B cell (primary cell): ENCODE measurements around the gene ZCCHC3. TPM values are rescaled to one million over a fixed set of nuclear protein-coding genes. Genes with fewer than 3 reads are reported as not detected.

Experiments used
- ATAC-seq: fragments of 200-7000 bp; cut with Tn5 transposase; one replicate; pipeline ENCODE4 v1.10.0; 2021; ENCODE audit warnings: low read depth, mild to moderate bottlenecking, moderate number of reproducible peaks, moderate library complexity
- CTCF ChIA-PET: fragments of 350-600 bp; sonication (Branson Sonifier 250); formaldehyde crosslinking; loops from one replicate; lab custom pipeline; 2021; ENCODE audit warnings: antibody characterized with exemption, inconsistent platforms; lab: Charles Lee
- POLR2A ChIA-PET: fragments of 350-600 bp; sonication (Branson Sonifier 250); formaldehyde crosslinking; loops from one replicate; lab custom pipeline; 2021; ENCODE audit warnings: antibody characterized with exemption; lab: Charles Lee
- DNase-seq: peaks from one replicate; pipeline ENCODE4 v3.0.0; 2013
- H2AFZ ChIP-seq: 2 replicates; pipeline ENCODE4 v1.6.1; 2012; ENCODE audit warnings: mild to moderate bottlenecking, low read depth, low read length; ENCODE audit not compliant: insufficient read depth, poor library complexity, severe bottlenecking
- H3K27ac ChIP-seq, 2 donors: 1 replicate in 1 of 2; 2 replicates in 1 of 2; pipeline ENCODE4 v1.5.1; 2012 to 2013; ENCODE audit warnings: low read length in 2 of 2, mild to moderate bottlenecking in 2 of 2, moderate library complexity in 1 of 2
- H3K27me3 ChIP-seq, 4 experiments: fragments of 200-600 bp in 1 of 4; sonication (generic) in 1 of 4; replicated peaks in 1 of 4; 1 replicate in 2 of 4; 2 replicates in 2 of 4; pipeline versions ENCODE4 v1.6.1 to v1.7.0; 2013 to 2016; ENCODE audit warnings: low read length in 3 of 4, mild to moderate bottlenecking in 2 of 4, mixed read lengths in 1 of 4, moderate library complexity in 1 of 4; ENCODE audit not compliant: insufficient read depth in 4 of 4, control insufficient read depth in 3 of 4; ENCODE audit errors: control extremely low read depth in 1 of 4
- H3K36me3 ChIP-seq, 2 experiments: replicated peaks in 1 of 2; 1 replicate in 1 of 2; 2 replicates in 1 of 2; pipeline versions ENCODE4 v1.6.1 to v1.7.1; 2013; ENCODE audit warnings: low read length in 1 of 2; ENCODE audit not compliant: insufficient read depth in 2 of 2, control insufficient read depth in 1 of 2; ENCODE audit errors: control extremely low read depth in 1 of 2, extremely low read depth in 1 of 2
- H3K4me1 ChIP-seq, 2 donors: fragments of 200-600 bp in 1 of 2; sonication (generic) in 1 of 2; 1 replicate in 1 of 2; 2 replicates in 1 of 2; pipeline versions ENCODE4 v1.5.1 to v1.6.1; 2013 to 2017; ENCODE audit warnings: low read length in 2 of 2; ENCODE audit not compliant: control insufficient read depth in 2 of 2, insufficient read depth in 2 of 2
- H3K4me2 ChIP-seq: replicated peaks from 2 replicates; pipeline ENCODE3; 2012; ENCODE audit warnings: mild to moderate bottlenecking, low read depth, low read length; ENCODE audit not compliant: poor library complexity, severe bottlenecking
- H3K4me3 ChIP-seq, 5 experiments: fragments of 200-600 bp in 1 of 5; sonication (generic) in 1 of 5; 1 replicate in 3 of 5; 2 replicates in 2 of 5; pipeline versions ENCODE4 v1.5.1 to v1.7.0; 2011 to 2016; ENCODE audit warnings: low read length in 4 of 5, mild to moderate bottlenecking in 4 of 5, low read depth in 2 of 5, control low read depth in 1 of 5, moderate library complexity in 1 of 5; ENCODE audit not compliant: insufficient read depth in 1 of 5; ENCODE audit errors: control extremely low read depth in 1 of 5, extremely low read depth in 1 of 5
- H3K79me2 ChIP-seq: fragments of 200-600 bp; sonication (generic); one replicate; pipeline ENCODE4 v1.6.0; 2016; ENCODE audit warnings: low read length; ENCODE audit not compliant: control insufficient read depth, insufficient read depth
- H3K9ac ChIP-seq: fragments of 200-600 bp; sonication (generic); 2 replicates; pipeline ENCODE4 v1.6.1; 2017; ENCODE audit warnings: mild to moderate bottlenecking, low read length, moderate library complexity
- H3K9me3 ChIP-seq, 3 donors: one replicate each; pipeline versions ENCODE4 v1.6.1 to v1.7.1; 2013; ENCODE audit warnings: low read length in 2 of 3; ENCODE audit not compliant: control insufficient read depth in 2 of 3, insufficient read depth in 1 of 3; ENCODE audit errors: control extremely low read depth in 1 of 3
- H4K20me1 ChIP-seq: 2 replicates; pipeline ENCODE4 v1.6.0; 2012; ENCODE audit warnings: mild to moderate bottlenecking, low read length; ENCODE audit not compliant: insufficient read depth, control insufficient read depth, poor library complexity, severe bottlenecking
- H3K27ac Mint-ChIP-seq: one replicate; pipeline ENCODE4 v1.8.0; 2021; ENCODE audit warnings: mixed read lengths
- H3K27me3 Mint-ChIP-seq: one replicate; pipeline ENCODE4 v1.8.0; 2021; ENCODE audit warnings: mixed read lengths
- H3K4me1 Mint-ChIP-seq: one replicate; pipeline ENCODE4 v1.8.0; 2021; ENCODE audit warnings: mixed read lengths
- H3K4me3 Mint-ChIP-seq: one replicate; pipeline ENCODE4 v1.8.0; 2021; ENCODE audit warnings: mixed read lengths
- H3K9me3 Mint-ChIP-seq: one replicate; pipeline ENCODE4 v1.8.0; 2022; ENCODE audit warnings: mixed read lengths; ENCODE audit not compliant: insufficient read depth
- EZH2 ChIP-seq: IDR thresholded peaks from 2 replicates; pipeline ENCODE4 v1.6.1; 2012; ENCODE audit warnings: borderline replicate concordance, low read depth, mild to moderate bottlenecking, moderate library complexity, low read length; ENCODE audit not compliant: insufficient read depth, poor library complexity, severe bottlenecking
- WGBS: methylation state at CpG from one replicate; pipeline ENCODE4 v1.1.5; 2013; ENCODE audit warnings: missing lambda C conversion rate; ENCODE audit not compliant: insufficient coverage; 5-methylcytosine and 5-hydroxymethylcytosine counted together
- intact Hi-C: fragments of 100-400 bp; cut with micrococcal nuclease; formaldehyde crosslinking; loops from one replicate; pipeline ENCODE4 v1.10.0; 2022
- polyA plus RNA-seq: library from polyadenylated mRNA; depleted of rRNA; stranded (reverse); fragments of >200 nt; gene quantifications from 2 replicates; pipeline ENCODE4 v1.2.3, GENCODE V29; 2012
- total RNA-seq, 2 donors: library from RNA; stranded (reverse); fragments of 120-200 nt in 1 of 2; gene quantifications; 1 replicate in 1 of 2; 2 replicates in 1 of 2; pipeline versions ENCODE4 v1.2.3 to v1.2.4, GENCODE V29; 2013 to 2022
- TF ChIP-seq, protein P1 (sequence below): fragments of 200-600 bp; IDR thresholded peaks from one replicate; pipeline ENCODE4 v1.8.0; 2022; ENCODE audit warnings: antibody characterized with exemption, mild to moderate bottlenecking

ZCCHC3 gene
- total and polyA plus RNA-seq, 2 donors (not counting 1 experiment from before 2014, with no cell fraction given), result 12.8 to 35.7 TPM

DNA sequence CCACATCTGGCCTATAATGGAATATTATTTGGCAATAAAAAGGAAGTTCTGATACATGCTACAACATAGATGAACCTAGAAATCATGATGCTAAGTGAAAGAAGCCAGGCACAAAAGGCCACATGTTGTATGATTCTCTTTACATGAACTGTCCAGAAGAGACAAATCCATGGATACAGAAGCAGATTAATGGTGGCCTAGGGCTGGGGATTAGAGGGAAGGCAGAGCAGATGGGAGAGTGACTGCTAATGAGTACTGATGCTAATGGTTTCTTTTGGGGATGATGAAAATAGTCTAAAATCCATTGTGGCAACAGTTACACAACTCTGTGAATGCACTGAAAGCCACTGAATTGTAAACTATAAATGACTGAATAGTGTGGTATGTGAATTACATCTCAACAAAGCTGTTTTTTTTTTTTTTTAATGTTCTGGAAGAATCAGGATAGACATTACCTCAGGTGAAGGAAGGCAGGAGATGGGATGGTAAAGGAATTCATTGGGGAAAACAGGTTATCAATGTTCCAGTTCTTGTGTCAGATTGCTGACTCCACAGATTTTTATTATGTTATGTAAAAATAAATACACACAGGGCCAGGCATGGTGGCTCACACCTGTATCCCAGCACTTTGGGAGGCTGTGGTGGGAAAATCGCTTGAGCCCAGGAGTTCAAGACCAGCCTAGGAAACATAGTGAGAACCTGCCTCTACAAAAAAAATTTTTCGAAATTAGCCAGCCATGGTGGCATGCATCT is 19.1 kb downstream of the ZCCHC3 start:
- ATAC-seq (no peak), DNase-seq (no peak)
- no peaks in the 10 kb centered on the region for H3K36me3 ChIP-seq
- H3K4me3 ChIP-seq, result no peak overlapping the region
- H3K4me2 ChIP-seq, result no peak overlapping the region
- no peak overlapping the region for H3K27ac Mint-ChIP-seq
- TF ChIP-seq, protein P1, sequence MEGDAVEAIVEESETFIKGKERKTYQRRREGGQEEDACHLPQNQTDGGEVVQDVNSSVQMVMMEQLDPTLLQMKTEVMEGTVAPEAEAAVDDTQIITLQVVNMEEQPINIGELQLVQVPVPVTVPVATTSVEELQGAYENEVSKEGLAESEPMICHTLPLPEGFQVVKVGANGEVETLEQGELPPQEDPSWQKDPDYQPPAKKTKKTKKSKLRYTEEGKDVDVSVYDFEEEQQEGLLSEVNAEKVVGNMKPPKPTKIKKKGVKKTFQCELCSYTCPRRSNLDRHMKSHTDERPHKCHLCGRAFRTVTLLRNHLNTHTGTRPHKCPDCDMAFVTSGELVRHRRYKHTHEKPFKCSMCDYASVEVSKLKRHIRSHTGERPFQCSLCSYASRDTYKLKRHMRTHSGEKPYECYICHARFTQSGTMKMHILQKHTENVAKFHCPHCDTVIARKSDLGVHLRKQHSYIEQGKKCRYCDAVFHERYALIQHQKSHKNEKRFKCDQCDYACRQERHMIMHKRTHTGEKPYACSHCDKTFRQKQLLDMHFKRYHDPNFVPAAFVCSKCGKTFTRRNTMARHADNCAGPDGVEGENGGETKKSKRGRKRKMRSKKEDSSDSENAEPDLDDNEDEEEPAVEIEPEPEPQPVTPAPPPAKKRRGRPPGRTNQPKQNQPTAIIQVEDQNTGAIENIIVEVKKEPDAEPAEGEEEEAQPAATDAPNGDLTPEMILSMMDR, result no peak
- no peak for TF ChIP-seq EZH2
- H3K4me1 ChIP-seq, result no peaks in the 10 kb centered on the region
- no peaks in the 10 kb centered on the region for H3K79me2 ChIP-seq
- no peaks in the 10 kb centered on the region for H3K9me3 Mint-ChIP-seq
- intact Hi-C loops, result no loop called here
- whole genome bisulfite sequencing, result 86% methylated on average over 2 of the region's 2 CpGs
- H3K4me3 Mint-ChIP-seq, result no peak overlapping the region
- H3K27me3 ChIP-seq, result no peaks in the 10 kb centered on the region
- no peak overlapping the region for H2AFZ ChIP-seq
- POLR2A ChIA-PET, result no interaction called here
- H3K27ac ChIP-seq, result no peak overlapping the region
- H4K20me1 ChIP-seq, result no peaks in the 10 kb centered on the region
- H3K9me3 ChIP-seq, result no peaks in the 10 kb centered on the region
- H3K4me1 Mint-ChIP-seq, result peaks cover 3% of the 10 kb centered on the region
- no peaks in the 10 kb centered on the region for H3K27me3 Mint-ChIP-seq
- H3K9ac ChIP-seq, result no peak overlapping the region
- CTCF ChIA-PET, result no interaction called here
